ENCODE results near the gene SCNN1B. TPM values are rescaled to one million over a fixed set of nuclear protein-coding genes. Genes with fewer than 3 reads are reported as not detected.

The SCNN1B gene
- total RNA-seq, 3 donors from 2014 or later: 3.0 to 18.0 (median 18.0) TPM

DNA sequence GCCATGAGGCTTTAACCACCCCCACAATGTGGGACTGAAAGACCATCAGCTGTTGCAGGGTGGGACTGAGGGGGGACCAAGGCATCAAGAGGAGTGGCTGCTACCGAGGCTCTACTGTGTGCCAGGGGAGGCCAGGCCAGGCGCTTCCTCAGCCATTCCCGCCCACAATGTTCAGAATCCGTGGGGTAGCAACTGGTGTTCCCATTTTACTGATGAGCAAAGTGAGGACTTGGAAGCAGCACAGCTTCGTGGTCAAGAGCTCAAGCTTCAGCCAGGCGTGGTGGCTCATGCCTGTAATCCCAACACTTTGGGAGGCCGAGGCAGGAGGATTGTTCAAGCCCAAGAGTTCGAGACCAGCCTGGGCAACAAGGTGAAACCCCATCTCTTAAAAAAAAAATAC, 65.9 kb downstream of the SCNN1B start:
- Histone ChIP-seq H3K4me1 (no peaks in the 10 kb centered on the region), H3K27ac (no peak overlapping the region), H3K36me3 (no peaks in the 10 kb centered on the region), H3K9me3 (no peaks in the 10 kb centered on the region), H3K27me3 (no peaks in the 10 kb centered on the region), H3K4me3 (no peak overlapping the region)
- no peak for DNase-seq (ENCODE audit: low spot score in 2 of 2)
- TF ChIP-seq POLR2A (IDR thresholded peaks at IDR 0.05) (no peak), CTCF (IDR thresholded peaks at IDR 0.05) (no peak), POLR2AphosphoS5 (IDR thresholded peaks at IDR 0.05) (no peak)
- intact Hi-C loops (cut with DNase I; ENCODE audit: low total_unique reads): no loop called here

DNA sequence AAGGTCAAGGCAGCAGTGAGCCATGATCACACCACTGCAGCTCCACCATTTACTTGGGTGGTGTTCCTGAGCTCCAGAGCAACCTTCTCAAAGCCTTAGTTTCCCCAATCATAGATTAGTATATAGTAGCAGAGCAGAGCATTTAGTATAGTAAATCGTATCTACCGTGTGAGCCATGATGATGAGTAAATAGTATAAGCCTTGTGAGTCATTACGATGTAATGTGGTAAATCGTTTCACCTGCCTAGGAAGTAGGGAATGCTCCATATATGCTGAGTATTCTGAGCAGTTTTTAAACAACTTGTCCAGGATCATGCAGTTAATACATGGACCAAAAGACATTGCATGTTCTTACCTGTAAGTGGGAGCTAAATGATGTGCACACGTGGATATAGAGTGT, 66.4 kb downstream of the SCNN1B start:
- Histone ChIP-seq H3K4me3 (no peak overlapping the region), H3K27me3 (no peaks in the 10 kb centered on the region), H3K36me3 (no peaks in the 10 kb centered on the region), H3K4me1 (no peaks in the 10 kb centered on the region), H3K27ac (no peak overlapping the region), H3K9me3 (no peaks in the 10 kb centered on the region)
- TF ChIP-seq POLR2AphosphoS5 (IDR thresholded peaks at IDR 0.05): no peak
- no peak for TF ChIP-seq CTCF (IDR thresholded peaks at IDR 0.05)
- no peak for TF ChIP-seq POLR2A (IDR thresholded peaks at IDR 0.05)
- intact Hi-C loops (cut with DNase I; ENCODE audit: low total_unique reads): no loop called here
- no peak for DNase-seq (ENCODE audit: low spot score in 2 of 2)

- Histone ChIP-seq H3K4me1 (no peaks in the 10 kb centered on the region), H3K4me3 (no peak overlapping the region), H3K9me3 (no peaks in the 10 kb centered on the region), H3K27ac (no peak overlapping the region), H3K36me3 (no peaks in the 10 kb centered on the region), H3K27me3 (no peaks in the 10 kb centered on the region)
- DNase-seq (ENCODE audit: low spot score in 2 of 2): no peak
- TF ChIP-seq POLR2A (IDR thresholded peaks at IDR 0.05) (no peak), CTCF (IDR thresholded peaks at IDR 0.05) (no peak), POLR2AphosphoS5 (IDR thresholded peaks at IDR 0.05) (no peak)
- intact Hi-C loops (cut with DNase I; ENCODE audit: low total_unique reads): no loop called here
These were observed 67.3 kb downstream of the SCNN1B start for GRCh38 chr16:23369416-23369815.

- no peak overlapping the region for H3K4me3 ChIP-seq
- no peak for TF ChIP-seq POLR2AphosphoS5 (IDR thresholded peaks at IDR 0.05)
- TF ChIP-seq CTCF (IDR thresholded peaks at IDR 0.05): no peak
- no peak for TF ChIP-seq POLR2A (IDR thresholded peaks at IDR 0.05)
- H3K27me3 ChIP-seq: no peaks in the 10 kb centered on the region
- H3K4me1 ChIP-seq: no peaks in the 10 kb centered on the region
- H3K36me3 ChIP-seq: no peaks in the 10 kb centered on the region
- intact Hi-C loops (cut with DNase I; ENCODE audit: low total_unique reads): loop anchor here (5.0 kb wide), 1 partner anchor 304 kb away; no protein-coding TSS in a partner anchor
- no peak for DNase-seq (ENCODE audit: low spot score in 2 of 2)
- H3K9me3 ChIP-seq: no peaks in the 10 kb centered on the region
- no peak overlapping the region for H3K27ac ChIP-seq
These were observed 69.3 kb downstream of the SCNN1B start for GRCh38 chr16:23371368-23371767.

- Histone ChIP-seq H3K9me3 (no peaks in the 10 kb centered on the region), H3K27ac (no peak overlapping the region), H3K4me3 (no peak overlapping the region), H3K27me3 (no peaks in the 10 kb centered on the region), H3K36me3 (no peaks in the 10 kb centered on the region), H3K4me1 (no peaks in the 10 kb centered on the region)
- DNase-seq (ENCODE audit: low spot score in 2 of 2): no peak
- TF ChIP-seq POLR2AphosphoS5 (IDR thresholded peaks at IDR 0.05) (no peak), POLR2A (IDR thresholded peaks at IDR 0.05) (no peak)
- intact Hi-C loops (cut with DNase I; ENCODE audit: low total_unique reads): loop anchor here (5.0 kb wide), 1 partner anchor 306 kb away; no protein-coding TSS in a partner anchor
These were observed 71.5 kb downstream of the SCNN1B start for GRCh38 chr16:23373436-23374219.

Measured in breast epithelium (tissue), 4 donors.